HL-60/S4 treated with phorbol 12-myristate 13-acetate at 8.2 ng/mL for 4 days and 3 days (cell line): ENCODE results near the gene RASA3.

ENCODE experiments used
- in situ Hi-C: fragments of 300-500 bp; cut with MboI; formaldehyde crosslinking; loops from 2 replicates; pipeline ENCODE4 v1.15.0; 2022; ENCODE audit warnings: low sequenced_read_pairs

RASA3 gene

DNA sequence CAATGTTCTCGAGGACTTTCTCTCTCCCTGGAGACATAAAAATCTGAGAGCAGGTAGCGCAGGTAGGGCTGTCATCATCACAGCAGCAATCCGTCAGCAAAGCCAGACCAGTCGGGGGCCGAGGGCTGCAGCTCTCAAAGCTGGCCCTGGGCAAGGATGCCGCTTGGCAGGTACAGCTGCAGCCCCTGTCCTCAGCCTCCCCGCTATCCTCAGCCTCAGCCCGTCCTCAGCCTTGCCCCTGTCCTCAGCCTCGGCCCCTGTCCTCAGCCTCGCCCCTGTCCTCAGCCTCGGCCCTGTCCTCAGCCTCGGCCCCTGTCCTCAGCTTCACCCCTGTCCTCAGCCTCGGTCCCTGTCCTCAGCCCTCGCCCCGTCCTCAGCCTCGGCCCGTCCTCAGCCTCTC lies 169.4 kb downstream of the RASA3 start:
- in situ Hi-C loops = no loop called here

DNA sequence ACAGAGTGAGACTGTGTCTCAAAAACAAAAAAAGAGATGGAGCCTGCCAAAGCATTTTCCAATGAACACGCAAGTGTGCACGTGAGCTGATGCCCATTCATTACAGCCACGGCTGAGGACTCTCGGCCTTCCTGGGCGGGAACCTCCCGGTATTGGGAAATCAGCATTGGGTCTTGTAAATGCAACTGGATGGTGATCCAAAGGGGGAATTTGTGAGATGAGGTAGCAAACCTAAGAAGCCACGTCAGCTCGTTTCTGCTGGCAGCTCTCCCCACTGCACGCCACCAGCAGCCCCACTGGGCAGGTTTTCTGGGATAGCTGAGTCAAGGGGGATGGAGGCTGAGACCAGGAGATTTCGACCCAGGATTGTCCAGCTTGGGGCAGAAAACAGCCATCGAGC lies 170.0 kb downstream of the RASA3 start:
- in situ Hi-C loops = no loop called here

DNA sequence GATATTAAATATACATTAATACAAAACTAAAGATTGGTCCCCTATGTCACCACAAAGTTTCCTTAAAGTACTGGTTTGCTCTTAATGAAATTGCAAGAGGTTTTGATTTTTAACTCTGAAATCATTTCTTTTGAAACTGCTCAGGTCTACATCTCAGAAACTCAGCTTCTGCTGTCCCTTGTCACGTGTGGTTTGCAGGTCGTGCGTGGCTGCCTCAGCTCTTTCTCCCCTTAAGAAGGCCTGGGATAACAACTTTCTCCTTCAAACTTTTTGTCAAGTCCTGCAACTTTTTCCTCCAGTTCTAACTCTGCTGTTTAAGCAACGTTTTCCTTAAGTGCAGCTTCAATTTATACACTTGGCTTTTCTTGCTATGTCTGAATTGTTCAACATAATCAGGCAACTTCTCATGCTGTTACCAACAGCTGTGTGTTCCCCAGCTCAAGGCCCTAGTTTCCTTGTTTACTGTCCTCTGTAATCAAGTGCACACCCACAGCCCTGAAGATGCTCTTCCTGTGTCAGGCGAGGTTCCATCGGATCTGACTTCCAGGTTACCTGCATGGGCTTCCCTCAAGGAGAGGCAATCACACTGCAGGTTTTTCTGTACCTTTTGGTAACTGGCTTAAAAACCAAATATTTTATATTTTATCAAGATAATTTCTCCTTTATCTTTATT lies 172.0 kb downstream of the RASA3 start:
- in situ Hi-C loops = no loop called here

DNA sequence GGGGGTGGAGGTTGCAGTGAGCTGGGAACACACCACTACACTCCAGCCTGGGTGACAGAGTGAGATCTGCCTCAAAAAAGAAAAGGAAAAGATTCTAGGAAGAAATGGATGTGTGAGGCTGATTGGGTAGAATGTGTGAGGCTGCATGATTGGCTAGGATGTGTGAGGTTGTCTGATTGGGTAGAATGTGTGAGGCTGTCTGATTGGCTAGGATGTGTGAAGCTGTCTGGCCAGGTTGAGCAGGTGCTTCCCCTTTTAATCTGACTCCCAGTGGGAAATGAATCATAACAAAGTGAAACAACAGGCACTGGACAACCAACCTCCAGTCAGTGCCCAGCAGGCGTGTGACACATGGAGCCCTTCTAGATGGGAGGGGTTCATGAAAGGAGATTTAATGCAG lies 173.2 kb downstream of the RASA3 start:
- in situ Hi-C loops = no loop called here

DNA sequence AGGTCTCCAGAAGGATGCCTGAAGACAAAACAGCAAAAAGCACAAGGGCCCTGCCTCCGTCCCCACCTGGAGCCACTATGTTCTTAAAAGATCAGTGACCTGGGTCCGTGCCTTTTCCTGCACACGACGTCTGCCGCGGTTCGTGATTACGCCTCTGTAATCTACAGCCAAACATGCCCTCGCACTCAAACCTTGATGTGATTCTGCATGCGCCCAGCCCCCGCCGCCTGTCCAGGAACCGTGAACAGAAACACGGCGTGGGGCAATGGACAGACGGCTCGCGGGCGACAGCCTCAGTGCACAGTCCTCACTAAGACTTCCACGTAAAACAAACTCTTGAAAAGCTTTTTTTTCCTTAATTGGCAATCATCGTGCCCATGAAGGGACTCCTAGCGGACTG lies 174.1 kb downstream of the RASA3 start:
- in situ Hi-C loops = no loop called here

DNA sequence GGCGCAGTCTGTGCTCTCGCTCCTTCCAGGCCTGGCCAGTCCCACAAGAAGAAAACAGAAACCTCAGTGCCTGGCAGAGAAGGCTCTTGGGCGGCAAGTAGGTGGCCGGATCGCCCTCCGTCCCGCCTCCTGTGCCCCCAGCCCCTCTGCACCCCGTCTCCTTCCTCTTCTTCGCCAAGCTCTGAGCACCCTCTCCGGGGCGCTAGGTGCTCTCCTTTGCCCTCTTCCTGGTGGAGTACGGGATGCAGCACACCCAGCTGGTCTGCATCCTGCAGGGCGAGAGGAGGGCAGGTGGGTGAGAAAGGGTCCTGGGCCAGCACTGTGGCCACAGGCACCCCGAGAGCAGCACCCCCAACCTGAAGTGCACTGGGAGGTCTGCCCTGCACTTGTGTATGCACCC lies 175.9 kb downstream of the RASA3 start:
- in situ Hi-C loops = no loop called here

DNA sequence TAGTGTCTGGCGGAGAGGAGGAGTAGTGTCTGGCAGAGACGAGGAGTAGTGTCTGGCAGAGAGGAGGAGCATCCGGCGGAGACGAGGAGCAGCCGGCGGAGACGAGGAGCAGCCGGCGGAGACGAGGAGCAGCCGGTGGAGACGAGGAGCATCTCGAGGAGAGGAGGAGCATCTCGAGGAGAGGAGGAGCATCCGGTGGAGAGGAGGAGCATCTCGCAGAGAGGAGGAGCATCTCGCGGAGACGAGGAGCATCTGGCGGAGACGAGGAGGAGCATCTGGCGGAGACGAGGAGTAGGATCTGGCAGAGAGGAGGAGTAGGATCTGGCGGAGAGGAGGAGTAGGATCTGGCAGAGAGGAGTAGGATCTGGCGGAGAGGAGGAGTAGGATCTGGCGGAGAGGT lies 176.7 kb downstream of the RASA3 start:
- in situ Hi-C loops = no loop called here

DNA sequence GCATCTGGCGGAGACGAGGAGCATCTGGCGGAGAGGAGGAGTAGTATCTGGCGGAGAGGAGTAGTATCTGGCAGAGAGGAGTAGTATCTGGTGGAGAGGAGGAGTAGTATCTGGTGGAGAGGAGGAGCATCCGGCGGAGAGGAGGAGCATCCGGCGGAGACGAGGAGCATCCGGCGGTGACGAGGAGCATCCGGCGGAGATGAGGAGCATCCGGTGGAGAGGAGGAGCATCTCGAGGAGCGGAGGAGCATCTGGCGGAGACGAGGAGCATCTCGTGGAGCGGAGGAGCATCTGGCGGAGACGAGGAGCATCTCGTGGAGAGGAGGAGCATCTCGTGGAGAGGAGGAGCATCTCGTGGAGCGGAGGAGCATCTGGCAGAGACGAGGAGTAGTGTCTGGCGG lies 177.2 kb downstream of the RASA3 start:
- in situ Hi-C loops = no loop called here

DNA sequence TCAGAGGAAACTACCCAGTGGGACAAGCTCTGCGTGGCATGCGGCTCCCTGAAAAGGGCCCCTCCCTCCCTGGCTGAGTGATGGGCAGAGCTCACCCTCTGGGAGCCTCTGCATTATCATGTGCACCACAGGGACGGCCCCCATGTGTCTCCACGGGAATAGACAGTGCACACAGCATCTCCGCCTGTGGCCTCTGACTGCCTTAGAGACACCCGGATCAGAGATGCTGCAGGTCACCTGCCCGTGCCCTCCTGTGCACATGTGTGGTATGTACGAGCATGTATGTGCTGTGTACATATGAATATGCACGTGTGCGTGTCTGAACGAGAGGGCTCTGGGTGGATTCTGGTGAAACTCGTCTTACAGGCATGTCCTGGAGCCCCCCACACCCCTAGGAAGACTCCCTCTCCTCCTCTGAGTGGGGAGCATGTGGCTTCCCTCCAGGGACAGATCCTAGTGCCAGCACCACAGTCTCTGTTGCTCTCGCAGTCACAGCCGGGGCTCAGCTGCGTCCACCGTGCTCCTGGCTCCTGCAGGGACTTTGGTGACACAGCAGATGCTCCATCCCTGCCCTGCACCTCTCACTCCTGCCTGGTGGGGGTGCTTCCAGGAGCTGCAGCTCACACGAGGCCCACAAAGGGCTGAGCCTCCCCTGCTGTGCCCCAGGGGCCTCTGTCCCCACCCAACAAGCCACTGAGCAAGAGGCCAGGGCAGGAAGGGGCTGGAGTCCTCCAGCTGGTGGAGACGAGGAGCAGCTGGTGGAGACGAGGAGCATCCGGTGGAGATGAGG lies 178.2 kb downstream of the RASA3 start:
- in situ Hi-C loops = no loop called here

DNA sequence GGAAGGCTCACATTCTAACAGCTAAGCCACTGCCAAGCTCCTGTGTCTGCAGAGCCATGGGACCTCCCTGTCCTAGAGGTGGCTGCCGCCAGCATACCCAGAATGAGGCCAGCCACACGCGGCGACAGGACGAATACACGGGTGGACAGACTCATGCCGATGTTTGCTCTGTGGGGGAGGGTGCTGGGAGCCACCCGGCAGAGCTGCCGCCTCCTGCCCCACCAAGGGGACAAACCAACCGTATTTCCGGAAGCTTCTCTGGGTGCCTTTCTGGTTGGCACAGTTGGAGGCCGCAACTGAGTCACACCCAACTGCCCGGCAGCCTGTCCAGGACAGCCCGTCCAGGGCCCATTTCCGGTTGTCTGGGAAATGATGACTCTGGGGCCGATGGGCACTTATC lies 178.9 kb downstream of the RASA3 start:
- in situ Hi-C loops = no loop called here

DNA sequence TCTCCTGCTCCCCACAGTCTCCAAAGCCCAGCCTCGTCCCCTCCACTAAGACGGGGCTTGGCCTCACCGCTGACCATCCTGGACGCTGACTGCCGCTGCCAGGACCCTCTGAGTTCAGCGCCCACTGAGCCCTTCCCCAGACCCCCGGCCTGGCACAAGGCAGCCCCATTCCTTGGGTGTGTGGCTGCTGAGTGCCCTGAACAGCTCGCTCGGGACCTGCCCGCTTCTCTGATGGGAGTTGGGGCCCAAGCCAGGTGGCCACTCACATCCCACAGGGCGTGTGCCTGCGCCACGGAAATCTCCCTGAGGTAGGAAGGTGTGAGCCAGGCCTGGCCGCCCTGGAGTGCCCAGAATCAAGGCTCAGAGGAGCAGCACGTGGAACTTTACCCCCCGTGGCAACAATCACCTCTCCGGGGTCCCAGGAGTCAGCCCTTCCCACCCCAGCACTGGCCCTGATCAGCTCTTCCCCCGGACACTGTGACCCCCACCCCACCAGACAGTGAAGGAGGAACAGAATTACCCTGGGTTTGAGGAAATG lies 179.4 kb downstream of the RASA3 start:
- in situ Hi-C loops = no loop called here

DNA sequence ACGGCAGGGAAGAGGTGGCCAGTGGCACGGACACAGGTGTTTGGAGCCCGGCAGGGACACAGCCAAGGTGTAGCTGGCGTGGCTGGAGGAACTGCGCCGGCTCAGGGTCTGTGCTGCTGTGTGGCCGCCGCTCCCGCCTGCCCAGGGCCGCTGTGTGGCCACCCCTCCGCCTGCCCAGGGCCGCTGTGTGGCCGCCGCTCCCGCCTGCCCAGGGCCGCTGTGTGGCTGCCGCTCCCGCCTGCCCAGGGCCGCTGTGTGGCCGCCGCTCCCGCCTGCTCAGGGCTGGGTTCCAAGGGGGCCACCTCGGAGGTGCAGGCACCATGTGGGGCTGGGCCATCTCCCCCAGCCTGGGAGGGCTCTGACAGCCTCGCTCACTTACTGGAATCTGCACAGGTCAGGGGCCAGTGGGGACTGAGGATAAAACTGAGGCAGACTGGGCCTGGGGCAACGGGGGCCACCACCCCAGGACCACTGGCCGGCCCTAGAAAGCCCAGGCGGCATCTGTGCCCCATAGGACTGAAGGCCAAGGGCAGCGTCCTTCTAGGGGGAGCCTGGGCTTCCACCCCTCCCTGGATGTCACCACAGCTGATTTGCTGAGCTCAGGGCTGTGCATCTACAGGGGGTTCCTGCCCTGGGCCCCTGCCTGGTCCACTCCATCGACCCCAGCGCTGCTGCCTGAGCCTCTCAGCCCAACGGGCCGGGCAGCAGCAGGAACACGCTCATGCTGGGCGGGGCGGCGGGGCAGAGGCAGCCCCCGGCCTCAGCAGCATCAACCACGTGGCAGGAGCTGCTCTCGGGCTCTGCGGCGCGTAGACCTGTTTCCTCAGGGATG lies 180.1 kb downstream of the RASA3 start:
- in situ Hi-C loops = no loop called here

DNA sequence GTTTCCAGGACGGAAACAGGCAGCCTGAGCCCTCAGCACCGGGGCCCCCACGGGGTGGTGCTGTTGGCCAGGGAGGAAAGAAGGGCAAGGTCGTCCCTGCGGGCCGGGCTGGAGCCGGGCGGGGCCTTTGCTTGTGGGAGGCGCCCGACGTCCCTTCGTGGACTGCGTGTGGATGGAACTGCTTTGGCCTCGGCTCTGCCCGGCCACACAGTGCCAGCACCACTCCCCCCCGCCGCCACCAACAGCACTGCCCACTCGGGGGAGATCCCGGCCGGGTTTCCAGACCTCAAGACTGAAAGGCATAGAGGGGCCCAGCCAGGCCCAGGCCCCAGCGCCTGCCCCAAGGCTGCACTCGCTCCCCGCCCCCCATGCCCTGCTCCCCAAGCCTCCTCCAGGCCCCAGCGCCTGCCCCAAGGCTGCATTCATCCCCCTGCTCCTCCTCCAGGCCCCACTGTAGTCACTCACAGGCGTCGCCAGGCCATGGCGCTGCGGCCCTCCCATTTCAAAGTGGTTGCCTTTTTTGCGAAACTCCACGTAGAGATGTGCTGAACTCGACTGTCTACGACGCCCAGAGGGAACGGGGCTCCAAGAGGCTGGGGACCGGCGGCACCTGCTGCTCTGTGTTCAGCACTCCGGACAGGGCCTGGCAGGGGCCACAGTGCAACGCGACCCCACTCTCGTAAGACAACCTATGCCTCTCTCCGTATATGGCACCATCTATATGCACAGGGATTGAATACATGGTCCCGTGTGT lies 181.0 kb downstream of the RASA3 start:
- in situ Hi-C loops = no loop called here

DNA sequence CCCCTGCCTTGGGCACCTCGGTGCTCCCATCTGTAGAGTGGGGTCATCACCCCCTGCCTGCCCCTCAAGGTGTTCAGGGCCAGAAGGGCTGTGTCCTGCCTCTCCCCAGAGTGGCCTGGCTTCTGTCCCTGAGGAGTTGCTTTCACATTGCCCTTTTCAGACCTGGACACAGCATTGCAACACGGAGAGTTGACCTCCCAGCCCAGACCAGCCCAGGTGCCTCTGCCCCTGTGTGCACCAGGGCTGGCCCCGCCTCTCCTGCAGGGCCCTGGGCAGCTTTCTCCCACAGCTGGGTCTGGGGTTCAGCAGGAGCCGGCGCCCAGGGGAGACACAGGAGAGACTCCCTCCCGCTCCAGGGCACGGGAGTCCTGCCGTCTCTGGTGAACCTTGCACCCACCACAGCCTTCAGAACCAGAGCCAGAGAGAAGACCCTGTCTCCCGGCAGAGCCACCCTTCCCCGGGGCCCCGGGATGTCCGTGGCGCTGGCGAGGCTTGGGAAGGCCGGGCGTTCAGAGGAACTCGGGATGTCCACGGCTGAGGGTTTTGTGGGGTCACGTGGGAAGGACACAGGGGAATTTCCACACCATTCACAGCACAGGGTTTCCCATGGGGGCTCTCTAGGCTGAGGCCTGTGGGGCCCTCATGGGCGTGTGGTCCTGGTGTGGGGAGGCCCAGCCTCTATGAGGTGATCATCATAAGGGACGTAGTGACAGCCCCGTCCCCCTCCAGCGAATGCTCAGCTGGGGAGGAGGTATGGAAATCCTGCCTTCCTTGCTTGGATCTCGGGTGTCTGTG lies 181.8 kb downstream of the RASA3 start:
- in situ Hi-C loops = no loop called here

DNA sequence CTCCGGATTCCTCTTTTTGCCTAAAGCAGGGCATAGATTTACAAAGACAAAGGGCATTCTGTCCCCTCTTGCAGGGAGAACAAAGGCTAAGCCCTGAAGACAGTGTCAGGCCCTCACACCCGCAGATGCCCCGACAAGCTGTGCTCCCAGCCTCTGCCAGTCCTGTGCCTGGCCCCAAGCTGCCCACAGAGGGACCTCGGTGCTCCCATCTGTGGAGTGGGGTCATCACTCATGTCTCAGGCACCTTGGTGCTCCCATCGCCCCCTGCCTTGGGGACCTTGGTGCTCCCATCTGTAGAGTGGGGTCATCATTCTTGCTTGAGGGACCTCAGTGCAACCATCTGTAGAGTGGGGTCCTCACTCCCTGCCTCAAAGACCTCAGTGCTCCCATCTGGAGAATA lies 182.9 kb downstream of the RASA3 start:
- in situ Hi-C loops = no loop called here

DNA sequence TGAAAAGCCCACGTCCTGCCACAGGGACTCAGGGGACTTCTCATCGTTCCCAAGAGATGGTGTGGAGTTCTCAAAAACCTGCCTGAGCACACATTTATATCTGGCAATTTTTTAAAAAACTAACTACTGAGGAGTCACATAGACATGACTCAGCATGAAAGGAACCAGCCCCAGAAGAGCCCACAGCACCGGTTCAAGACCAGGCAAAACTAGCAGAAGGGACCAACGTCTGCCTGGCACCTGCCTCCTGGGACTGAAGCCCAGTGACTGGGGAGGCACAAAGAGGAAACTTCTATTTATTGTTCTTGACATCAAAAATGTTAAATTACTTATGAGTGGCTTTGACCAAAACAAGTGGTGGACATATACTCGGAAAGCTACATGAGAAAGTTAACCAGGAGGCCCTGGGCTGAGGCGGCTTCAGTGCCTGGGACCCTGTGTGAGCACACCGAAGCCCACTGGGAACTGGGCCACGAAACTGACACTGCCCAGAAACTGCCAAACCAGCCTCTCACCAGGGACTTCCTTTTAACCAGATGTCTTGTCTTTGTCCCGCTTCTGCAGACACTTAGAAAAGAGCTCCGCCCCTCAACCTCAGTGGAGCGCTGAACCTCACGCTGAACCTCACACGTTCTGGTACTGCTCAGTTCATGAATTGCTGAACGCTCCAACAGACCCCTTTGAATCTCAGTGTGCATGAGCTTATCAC lies 184.2 kb downstream of the RASA3 start:
- in situ Hi-C loops = no loop called here

DNA sequence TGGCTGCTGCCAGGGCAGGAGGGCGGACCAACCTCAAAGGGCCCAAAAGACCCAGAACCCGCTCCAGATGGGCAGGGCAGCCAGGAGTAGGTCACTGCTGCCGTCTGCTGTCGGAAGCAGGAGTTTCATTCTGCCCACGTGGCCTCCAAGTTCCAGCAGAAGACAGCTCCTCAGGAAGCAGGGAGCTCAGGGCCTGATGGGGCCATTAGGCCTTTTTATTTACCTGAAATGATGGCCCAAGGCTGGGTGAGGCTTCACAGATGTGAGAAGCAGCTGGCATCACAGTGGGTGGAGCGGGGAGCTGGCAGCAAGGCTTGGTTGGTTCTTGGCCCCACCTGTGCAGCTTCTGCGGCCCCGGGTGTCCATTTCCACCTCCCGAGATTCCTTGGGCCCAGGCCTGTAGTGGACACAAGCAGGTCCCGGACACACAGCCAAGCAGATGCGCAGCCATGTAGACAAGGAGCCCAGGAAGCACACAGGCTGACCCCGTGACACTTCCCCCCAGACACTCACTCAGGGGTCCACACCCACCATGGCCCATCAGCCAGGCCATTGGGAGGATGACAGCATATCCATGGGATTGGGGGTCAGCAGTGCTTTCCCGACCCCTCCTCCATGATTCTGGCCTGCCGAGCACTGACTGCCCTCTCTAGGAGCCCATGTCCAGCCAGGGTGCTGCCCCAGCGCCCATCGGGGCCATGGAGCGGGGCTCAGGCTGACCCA lies 185.0 kb downstream of the RASA3 start:
- in situ Hi-C loops = no loop called here

DNA sequence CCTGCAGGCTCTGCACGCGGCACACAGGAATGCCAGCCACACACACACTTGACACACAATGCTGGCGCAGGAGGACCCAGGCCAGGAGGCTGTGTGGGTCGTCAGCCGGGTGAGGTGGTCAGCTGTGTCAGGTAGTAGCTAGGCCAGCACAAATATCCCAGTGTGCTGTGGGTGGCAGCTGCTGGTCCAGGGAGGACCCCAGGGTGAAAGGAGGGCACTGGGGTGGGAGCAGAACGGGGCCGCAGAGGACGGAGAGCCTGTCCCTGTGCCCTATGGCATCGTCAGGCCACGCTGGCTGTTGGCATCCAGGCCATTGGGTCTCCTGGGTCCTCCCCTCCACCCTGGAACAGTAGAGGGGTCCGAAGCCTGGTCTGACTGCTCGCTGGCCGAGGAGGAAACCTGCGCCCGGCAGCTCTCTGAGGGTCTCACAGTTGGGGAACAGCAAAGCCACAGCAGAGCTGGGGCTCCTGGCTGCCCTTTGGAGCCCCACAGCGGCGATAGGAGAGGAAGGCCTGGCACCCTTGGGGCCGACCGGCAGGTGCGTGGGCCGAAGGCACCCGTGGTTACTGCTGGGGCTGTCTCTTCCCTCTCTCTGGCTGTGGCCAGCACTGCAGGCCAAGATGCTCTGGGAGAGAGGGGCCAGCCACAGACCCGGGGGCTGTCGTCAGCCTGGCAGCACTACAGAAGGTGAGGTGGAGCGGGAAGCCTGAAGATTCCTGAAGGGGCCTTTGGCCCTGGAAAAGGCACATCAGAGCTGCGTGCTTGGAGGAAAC lies 185.8 kb downstream of the RASA3 start:
- in situ Hi-C loops = no loop called here
